Measurements from ENCODE around the gene ALDOC.

Gene ALDOC

GRCh38 chr17:28551421-28552175, 25.1 kb downstream of the ALDOC start:
- DNase-seq: peak in 2 of 4 experiments; percentile 19 to 20

- DNase-seq: no peak
These were observed 25.8 kb downstream of the ALDOC start for GRCh38 chr17:28550858-28551257.

- DNase-seq: peak; percentile 67 to 86 (median 80)
These were observed 27.2 kb downstream of the ALDOC start for GRCh38 chr17:28549236-28550132.

GRCh38 chr17:28548417-28549130, 28.1 kb downstream of the ALDOC start:
- DNase-seq: no peak

- peak; percentile 80 to 92 (median 88) for DNase-seq
These were observed 28.9 kb downstream of the ALDOC start for GRCh38 chr17:28547623-28548416.

GRCh38 chr17:28547096-28547622, 29.5 kb downstream of the ALDOC start:
- DNase-seq: no peak

GRCh38 chr17:28545787-28546415, 30.8 kb downstream of the ALDOC start:
- DNase-seq: no peak

DNA sequence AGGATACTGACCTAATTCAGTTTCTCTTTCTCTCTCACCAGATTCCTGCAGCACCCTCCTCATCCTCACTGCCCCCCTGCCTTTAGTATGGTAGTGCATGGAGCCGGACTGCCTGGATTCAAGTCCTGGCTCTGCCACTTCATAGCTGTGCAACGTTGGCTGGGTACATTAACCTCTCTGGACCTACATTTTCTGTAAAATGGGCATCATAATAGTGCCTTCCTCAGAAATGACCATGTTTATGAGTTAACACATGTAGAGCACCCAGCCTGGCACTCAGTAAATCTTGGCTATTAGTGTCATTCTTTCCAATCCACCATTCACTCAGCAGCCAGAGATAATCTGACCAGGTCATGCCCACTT, 31.6 kb downstream of the ALDOC start:
- DNase-seq: no peak

DNA sequence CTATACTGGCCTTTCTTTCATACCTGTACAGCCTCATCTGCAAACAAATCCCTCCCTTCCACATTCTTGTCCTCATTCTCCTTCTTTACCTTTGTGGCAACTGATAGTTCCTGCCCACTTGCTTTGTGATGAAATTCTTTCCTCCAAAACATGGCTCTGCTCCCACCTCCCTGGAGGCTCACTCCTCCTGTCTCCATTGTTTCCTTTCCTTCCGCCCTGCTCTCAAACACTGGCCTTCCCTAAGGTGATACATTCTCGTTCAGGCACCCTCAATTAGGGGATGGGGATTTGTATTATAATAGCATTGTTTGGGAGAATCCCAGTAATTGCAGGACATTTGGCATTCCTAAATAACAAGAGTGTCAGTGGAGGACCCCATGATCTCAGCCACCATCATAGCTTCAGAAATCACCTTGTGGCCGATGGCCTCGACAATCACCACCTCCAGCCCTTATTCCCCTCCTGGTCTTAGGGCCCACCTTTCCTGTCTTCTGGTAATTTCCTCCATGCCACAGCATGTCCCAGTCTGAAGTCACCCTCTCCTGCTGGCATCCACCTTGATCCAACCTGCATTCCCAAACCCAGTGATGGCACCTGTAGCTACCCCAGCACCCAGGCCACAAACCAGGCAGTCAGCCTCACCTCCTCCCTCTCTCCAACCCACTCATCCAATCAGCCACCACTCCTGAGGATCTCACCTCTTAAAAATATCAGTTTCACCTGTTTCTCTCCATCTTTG, 32.1 kb downstream of the ALDOC start:
- no peak for DNase-seq

- no peak for DNase-seq
These were observed 35.3 kb downstream of the ALDOC start for GRCh38 chr17:28541439-28541838.

GRCh38 chr17:28540231-28540630, 36.5 kb downstream of the ALDOC start:
- no peak for DNase-seq

- no peak for DNase-seq
These were observed 38.3 kb downstream of the ALDOC start for GRCh38 chr17:28538296-28538895.

- no peak for DNase-seq
These were observed 39.5 kb downstream of the ALDOC start for GRCh38 chr17:28537219-28537610.

- DNase-seq: no peak
These were observed 40.0 kb downstream of the ALDOC start for GRCh38 chr17:28536532-28537218.

GRCh38 chr17:28534740-28535375, 41.8 kb downstream of the ALDOC start:
- DNase-seq: no peak

- no peak for DNase-seq
These were observed 43.4 kb downstream of the ALDOC start for GRCh38 chr17:28533091-28533807.

DNA sequence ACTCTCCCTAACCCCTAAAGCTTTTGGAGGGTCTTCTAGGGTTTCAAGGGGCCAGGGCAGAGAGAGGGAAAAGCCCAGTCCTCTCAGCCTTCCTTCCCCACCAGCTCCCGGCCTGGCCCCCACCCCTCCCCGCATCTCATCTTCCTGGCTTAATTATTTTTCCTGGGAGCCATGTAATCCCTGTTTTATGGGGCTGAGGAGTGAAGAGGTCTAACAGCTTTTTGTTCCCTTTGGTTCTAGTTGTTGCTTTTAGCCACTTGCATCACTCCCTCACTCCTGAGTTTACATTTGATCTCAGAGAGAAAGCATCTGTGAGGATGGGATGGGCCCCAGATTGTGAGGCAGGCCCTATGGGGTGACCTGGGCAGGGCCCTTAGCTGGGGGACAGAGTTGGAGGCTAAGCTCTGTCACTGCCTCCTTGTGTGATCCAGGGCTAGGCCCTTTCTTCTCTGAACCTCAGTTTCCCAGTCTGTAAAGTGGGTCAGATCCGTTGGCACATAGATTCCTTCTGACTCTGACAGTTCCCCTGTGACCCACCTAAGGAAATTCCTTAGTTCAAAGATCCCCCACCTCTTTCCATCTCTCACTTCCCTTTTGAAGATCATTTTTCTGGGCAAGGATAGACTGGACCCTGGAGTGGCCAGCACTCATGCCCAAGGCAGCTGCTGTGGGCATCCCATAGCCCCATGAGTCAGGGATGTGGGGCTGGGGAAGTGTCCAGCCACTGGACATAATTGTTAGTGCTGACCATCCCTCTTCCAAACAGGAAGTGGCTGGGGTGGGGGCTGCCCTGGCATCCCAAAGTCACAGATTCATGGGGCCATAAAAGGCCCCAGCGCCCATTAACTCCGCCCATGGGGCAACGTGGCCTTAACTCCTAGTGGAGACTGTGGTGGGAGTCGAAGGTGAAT, 44.4 kb downstream of the ALDOC start:
- DNase-seq: no peak
